ENCODE measurements around the gene TMEM178B. TPM values are rescaled to one million over a fixed set of nuclear protein-coding genes. Genes with fewer than 3 reads are reported as not detected.

TMEM178B gene
- total RNA-seq, 1 experiment from 2014 or later: 0.39 TPM

DNA sequence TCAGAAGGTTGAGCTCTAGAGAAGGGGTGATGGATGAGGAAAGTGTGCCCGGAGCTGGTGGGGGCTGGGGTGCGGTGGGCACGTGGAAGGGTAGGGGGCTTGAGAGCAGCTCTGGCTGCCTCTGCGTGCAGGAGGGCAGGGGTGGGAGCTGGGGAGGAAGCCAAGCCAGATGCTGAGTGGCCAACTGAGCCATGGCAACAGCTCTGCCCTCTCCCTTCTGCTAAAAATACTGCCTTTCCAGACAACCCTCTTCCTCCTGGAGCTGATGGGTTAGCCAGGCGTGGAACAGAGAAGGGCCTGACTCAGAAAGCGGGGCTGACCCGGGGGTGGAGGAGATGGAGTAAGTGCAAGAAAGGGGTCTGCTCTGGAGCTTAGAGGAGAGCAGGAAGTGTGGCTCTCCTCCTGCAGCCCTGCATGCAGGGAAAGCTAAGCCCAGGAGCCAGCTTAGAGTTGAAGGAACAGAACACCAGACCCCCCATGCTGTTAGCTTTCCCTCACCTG, 362.8 kb downstream of the TMEM178B start:
- Histone ChIP-seq H3K9me3 (ENCODE audit: control insufficient read depth, insufficient read depth, low read depth, low read length) (no peaks in the 10 kb centered on the region), H3K27ac (ENCODE audit: low read length) (no peak overlapping the region), H3K4me3 (ENCODE audit: low read depth in 2 of 2, low read length in 2 of 2) (no peak overlapping the region), H3K27me3 (ENCODE audit: control insufficient read depth, insufficient read depth, low read length) (0 out of 2 replicates have a peak, but pooled peaks cover 3% of the 10 kb centered on the region), H3K36me3 (ENCODE audit: control insufficient read depth, insufficient read depth, low read length) (no peaks in the 10 kb centered on the region), H3K4me1 (ENCODE audit: control insufficient read depth, insufficient read depth, low read length) (no peaks in the 10 kb centered on the region)
- ChIA-PET CTCF (no interaction called here), POLR2A (no interaction called here)
- ATAC-seq (no peak), DNase-seq (ENCODE audit: low read depth, low spot score) (no peak)
- in situ Hi-C loops (cut with HindIII; ENCODE audit: low pct_unique_long_range_greater_than_20kb, low sequenced_read_pairs): no loop called here
- TF ChIP-seq TCF7L2 (IDR thresholded peaks at IDR 0.05; ENCODE audit: low read depth, low read length) (no peak), SIN3A (IDR thresholded peaks at IDR 0.05; ENCODE audit: borderline replicate concordance, insufficient read depth, low read depth, low read length) (no peak), POLR2AphosphoS5 (IDR thresholded peaks at IDR 0.05; ENCODE audit: low read depth, low read length) (no peak)
- TF ChIP-seq, protein P1, sequence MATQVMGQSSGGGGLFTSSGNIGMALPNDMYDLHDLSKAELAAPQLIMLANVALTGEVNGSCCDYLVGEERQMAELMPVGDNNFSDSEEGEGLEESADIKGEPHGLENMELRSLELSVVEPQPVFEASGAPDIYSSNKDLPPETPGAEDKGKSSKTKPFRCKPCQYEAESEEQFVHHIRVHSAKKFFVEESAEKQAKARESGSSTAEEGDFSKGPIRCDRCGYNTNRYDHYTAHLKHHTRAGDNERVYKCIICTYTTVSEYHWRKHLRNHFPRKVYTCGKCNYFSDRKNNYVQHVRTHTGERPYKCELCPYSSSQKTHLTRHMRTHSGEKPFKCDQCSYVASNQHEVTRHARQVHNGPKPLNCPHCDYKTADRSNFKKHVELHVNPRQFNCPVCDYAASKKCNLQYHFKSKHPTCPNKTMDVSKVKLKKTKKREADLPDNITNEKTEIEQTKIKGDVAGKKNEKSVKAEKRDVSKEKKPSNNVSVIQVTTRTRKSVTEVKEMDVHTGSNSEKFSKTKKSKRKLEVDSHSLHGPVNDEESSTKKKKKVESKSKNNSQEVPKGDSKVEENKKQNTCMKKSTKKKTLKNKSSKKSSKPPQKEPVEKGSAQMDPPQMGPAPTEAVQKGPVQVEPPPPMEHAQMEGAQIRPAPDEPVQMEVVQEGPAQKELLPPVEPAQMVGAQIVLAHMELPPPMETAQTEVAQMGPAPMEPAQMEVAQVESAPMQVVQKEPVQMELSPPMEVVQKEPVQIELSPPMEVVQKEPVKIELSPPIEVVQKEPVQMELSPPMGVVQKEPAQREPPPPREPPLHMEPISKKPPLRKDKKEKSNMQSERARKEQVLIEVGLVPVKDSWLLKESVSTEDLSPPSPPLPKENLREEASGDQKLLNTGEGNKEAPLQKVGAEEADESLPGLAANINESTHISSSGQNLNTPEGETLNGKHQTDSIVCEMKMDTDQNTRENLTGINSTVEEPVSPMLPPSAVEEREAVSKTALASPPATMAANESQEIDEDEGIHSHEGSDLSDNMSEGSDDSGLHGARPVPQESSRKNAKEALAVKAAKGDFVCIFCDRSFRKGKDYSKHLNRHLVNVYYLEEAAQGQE (IDR thresholded peaks at IDR 0.05; ENCODE audit: insufficient read depth in 1 of 2, low read depth in 2 of 2, low read length in 1 of 2): no peak
- TF ChIP-seq, protein P2, sequence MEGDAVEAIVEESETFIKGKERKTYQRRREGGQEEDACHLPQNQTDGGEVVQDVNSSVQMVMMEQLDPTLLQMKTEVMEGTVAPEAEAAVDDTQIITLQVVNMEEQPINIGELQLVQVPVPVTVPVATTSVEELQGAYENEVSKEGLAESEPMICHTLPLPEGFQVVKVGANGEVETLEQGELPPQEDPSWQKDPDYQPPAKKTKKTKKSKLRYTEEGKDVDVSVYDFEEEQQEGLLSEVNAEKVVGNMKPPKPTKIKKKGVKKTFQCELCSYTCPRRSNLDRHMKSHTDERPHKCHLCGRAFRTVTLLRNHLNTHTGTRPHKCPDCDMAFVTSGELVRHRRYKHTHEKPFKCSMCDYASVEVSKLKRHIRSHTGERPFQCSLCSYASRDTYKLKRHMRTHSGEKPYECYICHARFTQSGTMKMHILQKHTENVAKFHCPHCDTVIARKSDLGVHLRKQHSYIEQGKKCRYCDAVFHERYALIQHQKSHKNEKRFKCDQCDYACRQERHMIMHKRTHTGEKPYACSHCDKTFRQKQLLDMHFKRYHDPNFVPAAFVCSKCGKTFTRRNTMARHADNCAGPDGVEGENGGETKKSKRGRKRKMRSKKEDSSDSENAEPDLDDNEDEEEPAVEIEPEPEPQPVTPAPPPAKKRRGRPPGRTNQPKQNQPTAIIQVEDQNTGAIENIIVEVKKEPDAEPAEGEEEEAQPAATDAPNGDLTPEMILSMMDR (IDR thresholded peaks at IDR 0.05): no peak
- no TSS peak for BruUV-seq (replicated peaks)
- intact Hi-C loops (cut with micrococcal nuclease; ENCODE audit: unreplicated experiment): no loop called here

DNA sequence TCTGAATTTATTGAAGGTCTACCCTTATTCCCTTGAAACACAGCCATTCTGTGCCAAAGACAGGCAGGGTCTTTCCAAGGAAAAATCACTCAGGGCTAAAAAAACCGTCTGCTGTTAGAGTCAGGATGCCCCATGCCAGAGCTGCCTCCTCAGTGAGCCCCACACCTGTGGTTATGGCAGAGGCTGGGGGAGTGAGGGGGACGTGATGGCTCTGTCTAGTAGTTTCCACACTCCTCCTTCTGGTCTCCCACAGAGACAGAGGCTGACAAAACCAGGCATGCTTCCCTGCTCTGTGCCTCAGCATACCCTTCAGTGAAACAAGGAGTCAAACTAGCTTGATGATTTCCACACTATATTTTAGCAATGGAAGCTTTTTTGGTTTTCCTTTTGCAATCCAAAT, 365.3 kb downstream of the TMEM178B start:
- H3K27ac ChIP-seq (ENCODE audit: low read length): no peak overlapping the region
- POLR2A ChIA-PET: no interaction called here
- H3K4me3 ChIP-seq (ENCODE audit: low read depth in 2 of 2, low read length in 2 of 2): no peak overlapping the region
- H3K36me3 ChIP-seq (ENCODE audit: control insufficient read depth, insufficient read depth, low read length): no peaks in the 10 kb centered on the region
- TF ChIP-seq, protein P1 (IDR thresholded peaks at IDR 0.05; ENCODE audit: insufficient read depth in 1 of 2, low read depth in 2 of 2, low read length in 1 of 2): no peak
- TF ChIP-seq POLR2AphosphoS5 (IDR thresholded peaks at IDR 0.05; ENCODE audit: low read depth, low read length) (no peak), SIN3A (IDR thresholded peaks at IDR 0.05; ENCODE audit: borderline replicate concordance, insufficient read depth, low read depth, low read length) (no peak), TCF7L2 (IDR thresholded peaks at IDR 0.05; ENCODE audit: low read depth, low read length) (no peak)
- TF ChIP-seq, protein P2 (IDR thresholded peaks at IDR 0.05): no peak
- in situ Hi-C loops (cut with HindIII; ENCODE audit: low pct_unique_long_range_greater_than_20kb, low sequenced_read_pairs): no loop called here
- no TSS peak for BruUV-seq (replicated peaks)
- H3K27me3 ChIP-seq (ENCODE audit: control insufficient read depth, insufficient read depth, low read length): peaks cover 6% of the 10 kb centered on the region; the same call in 1 of the 2 replicates
- DNase-seq (ENCODE audit: low read depth, low spot score) (no peak), ATAC-seq (no peak)
- intact Hi-C loops (cut with micrococcal nuclease; ENCODE audit: unreplicated experiment): no loop called here
- CTCF ChIA-PET: no interaction called here
- no peaks in the 10 kb centered on the region for H3K4me1 ChIP-seq (ENCODE audit: control insufficient read depth, insufficient read depth, low read length)
- no peaks in the 10 kb centered on the region for H3K9me3 ChIP-seq (ENCODE audit: control insufficient read depth, insufficient read depth, low read depth, low read length)

All from Panc1 (cell line).